GM12864 (cell line): ENCODE results near the gene IZUMO2.

ENCODE experiments used
- DNase-seq: peaks from one replicate; pipeline ENCODE4 v3.0.0-alpha.2; 2011; ENCODE audit warnings: low read depth
- H3K4me3 ChIP-seq: 2 replicates; pipeline ENCODE4 v1.5.1; 2011; ENCODE audit warnings: mild to moderate bottlenecking, low read depth, low read length, control low read depth
- CTCF ChIP-seq: IDR thresholded peaks from 2 replicates; pipeline ENCODE4 v1.5.1; 2011; ENCODE audit warnings: low read depth, mild to moderate bottlenecking, moderate library complexity, low read length, control low read depth, inconsistent platforms; ENCODE audit errors: missing control alignments

IZUMO2 gene

GRCh38 chr19:50174100-50174793 lies 11.2 kb upstream of the IZUMO2 start:
- H3K4me3 ChIP-seq = no peak overlapping the region
- no peak for DNase-seq
- no peak for TF ChIP-seq CTCF

- DNase-seq = no peak
- no peak for TF ChIP-seq CTCF
- H3K4me3 ChIP-seq = no peak overlapping the region
Measured at GRCh38 chr19:50173127-50173526, 10.0 kb upstream of the IZUMO2 start.

GRCh38 chr19:50172726-50173125 lies 9.6 kb upstream of the IZUMO2 start:
- no peak for TF ChIP-seq CTCF
- H3K4me3 ChIP-seq = no peak overlapping the region
- DNase-seq = no peak

- no peak for TF ChIP-seq CTCF
- no peak overlapping the region for H3K4me3 ChIP-seq
- no peak for DNase-seq
Measured at GRCh38 chr19:50171752-50172151, 8.7 kb upstream of the IZUMO2 start.

- no peak for DNase-seq
Measured at GRCh38 chr19:50167314-50167721, 4.2 kb upstream of the IZUMO2 start.

GRCh38 chr19:50159078-50159477 lies 4.0 kb downstream of the IZUMO2 start:
- no peak for TF ChIP-seq CTCF
- H3K4me3 ChIP-seq = no peak overlapping the region
- no peak for DNase-seq

More at GRCh38 chr19:50167314-50167721, 4.2 kb upstream of the IZUMO2 start:
- no peak for TF ChIP-seq CTCF
- H3K4me3 ChIP-seq = no peak overlapping the region

GRCh38 chr19:50158577-50158976 lies 4.5 kb downstream of the IZUMO2 start:
- DNase-seq = no peak
- no peak for TF ChIP-seq CTCF
- H3K4me3 ChIP-seq = no peak overlapping the region
